Esophagus squamous epithelium (tissue), 5 donors: ENCODE measurements around the gene ABHD4. TPM values are rescaled to one million over a fixed set of nuclear protein-coding genes. Genes with fewer than 3 reads are reported as not detected.

Source experiments
- DNase-seq: peaks from one replicate; lab custom pipeline; 2025; lab: John Stamatoyannopoulos, UW
- H3K27ac ChIP-seq, 4 donors: fragments of 200-600 bp; sonication (generic); one replicate each; pipeline ENCODE4 v1.5.1; 2016 to 2019; ENCODE audit warnings: mild to moderate bottlenecking in 1 of 4
- H3K27me3 ChIP-seq, 4 donors: fragments of 200-600 bp; sonication (generic); 1 replicate in 3 of 4; 2 replicates in 1 of 4; pipeline versions ENCODE4 v1.5.1 to v1.6.0; 2017 to 2021; ENCODE audit warnings: antibody characterized with exemption in 1 of 4
- H3K36me3 ChIP-seq, 3 donors: fragments of 200-600 bp; sonication (generic); one replicate each; pipeline ENCODE4 v1.5.1; 2016 to 2019
- H3K4me1 ChIP-seq, 3 donors: fragments of 200-600 bp; sonication (generic); one replicate each; pipeline ENCODE4 v1.5.1; 2017 to 2019
- H3K4me3 ChIP-seq, 4 donors: fragments of 200-600 bp; sonication (generic); 1 replicate in 3 of 4; 2 replicates in 1 of 4; pipeline ENCODE4 v1.5.1; 2016 to 2019; ENCODE audit warnings: mild to moderate bottlenecking in 2 of 4, moderate library complexity in 1 of 4
- H3K9me3 ChIP-seq, 3 donors: fragments of 200-600 bp; sonication (generic); one replicate each; pipeline ENCODE4 v1.5.1; 2016 to 2019
- CTCF ChIP-seq, 6 experiments: fragments of 450-650 bp in 4 of 6; fragments of 200-600 bp in 2 of 6; sonication (generic) in 2 of 6; IDR thresholded peaks; one replicate each; pipeline ENCODE4 v1.5.1; 2016 to 2019; ENCODE audit warnings: antibody characterized with exemption in 6 of 6, mild to moderate bottlenecking in 4 of 6, moderate library complexity in 4 of 6
- POLR2A ChIP-seq, 4 donors: fragments of 450-650 bp; IDR thresholded peaks; one replicate each; pipeline ENCODE4 v1.6.1; 2017; ENCODE audit warnings: antibody characterized with exemption in 4 of 4, mild to moderate bottlenecking in 4 of 4, moderate library complexity in 3 of 4
- WGBS, 2 donors: methylation state at CpG; one replicate each; pipeline ENCODE4 v1.1.5; 2018; 5-methylcytosine and 5-hydroxymethylcytosine counted together
- intact Hi-C: fragments of 100-400 bp; cut with DNase I; formaldehyde crosslinking; loops from one replicate; pipeline ENCODE4 v1.15.0; 2022
- total RNA-seq, 4 donors: library from RNA; depleted of rRNA; stranded (reverse); fragments of >200 nt; gene quantifications; one replicate each; pipeline ENCODE4 v1.1.0, GENCODE V29; 2016
- donor health status: DM: yes; HTN: yes; CAD: no.

ABHD4 gene
- total RNA-seq, 4 donors from 2014 or later = 22.9 to 45.4 (median 30.1) TPM

GRCh38 chr14:22589096-22589839 lies 8.8 kb upstream of the ABHD4 start, which contains the start of gene DAD1:
Gene DAD1, minus strand, starts transcription at chr14:22589224. Its CDS starts 67 bp downstream, at chr14:22589157.
- peaks cover 0 to 9% (median 0%) of the 10 kb centered on the region in 4 donors for H3K27me3 ChIP-seq
- no peaks in the 10 kb centered on the region for H3K9me3 ChIP-seq
- TF ChIP-seq CTCF (IDR thresholded peaks at IDR 0.05) (peak in 1 of 6 experiments; percentile 43), POLR2A (IDR thresholded peaks at IDR 0.05) (peak in 3 of 4 donors; percentile 68 to 94 (median 86))
- intact Hi-C loops = no loop called here
- peak within 1 kb of the TSS; percentile 78 to 94 (median 84) for H3K4me3 ChIP-seq
- peak within 1 kb of the TSS; percentile 89 to 97 (median 96) for H3K27ac ChIP-seq
- H3K36me3 ChIP-seq = no peaks in the 10 kb centered on the region
- DNase-seq = peak; percentile 97
- WGBS, 2 donors = 0 to 1% methylated on average over 25 to 37 of the region's 44 CpGs
- H3K4me1 ChIP-seq = peaks cover 21 to 55% (median 30%) of the 10 kb centered on the region in 3 donors

- 66 to 72% methylated on average over 3 of the region's 3 CpGs for WGBS, 2 donors
- intact Hi-C loops = loop anchor here (10.0 kb wide), 1 partner anchor 242 kb away; the partner anchor contains the start of gene MMP14
- H3K27ac ChIP-seq = no peak overlapping the region
Observed at GRCh38 chr14:22593189-22593588, 4.9 kb upstream of the ABHD4 start.

GRCh38 chr14:22593601-22594000 lies 4.5 kb upstream of the ABHD4 start:
- intact Hi-C loops = loop anchor here (10.0 kb wide), 1 partner anchor 241 kb away; the partner anchor contains the start of gene MMP14
- DNase-seq = no peak
- no peak overlapping the region for H3K4me3 ChIP-seq
- peaks cover 6 to 20% (median 7%) of the 10 kb centered on the region in 3 donors for H3K4me1 ChIP-seq
- H3K27me3 ChIP-seq = peaks cover 0 to 9% (median 0%) of the 10 kb centered on the region in 4 donors
- no peaks in the 10 kb centered on the region for H3K36me3 ChIP-seq
- H3K27ac ChIP-seq = no peak overlapping the region
- WGBS, 2 donors = 69 to 74% methylated on average over 2 of the region's 2 CpGs
- no peaks in the 10 kb centered on the region for H3K9me3 ChIP-seq
- no peak for TF ChIP-seq CTCF (IDR thresholded peaks at IDR 0.05)
- TF ChIP-seq POLR2A (IDR thresholded peaks at IDR 0.05) = no peak

More at GRCh38 chr14:22593189-22593588, 4.9 kb upstream of the ABHD4 start:
- TF ChIP-seq CTCF (IDR thresholded peaks at IDR 0.05) (no peak), POLR2A (IDR thresholded peaks at IDR 0.05) (no peak)
- no peak overlapping the region for H3K4me3 ChIP-seq
- peaks cover 9 to 24% (median 10%) of the 10 kb centered on the region in 3 donors for H3K4me1 ChIP-seq
- H3K27me3 ChIP-seq = peaks cover 0 to 9% (median 0%) of the 10 kb centered on the region in 4 donors
- no peaks in the 10 kb centered on the region for H3K36me3 ChIP-seq
- H3K9me3 ChIP-seq = no peaks in the 10 kb centered on the region
- no peak for DNase-seq

GRCh38 chr14:22594156-22594716 lies 3.9 kb upstream of the ABHD4 start:
- H3K27ac ChIP-seq = no peak overlapping the region
- WGBS, 2 donors = 65% methylated on average over 4 of the region's 4 CpGs
- no peak for DNase-seq
- H3K4me1 ChIP-seq = peaks cover 8 to 26% (median 10%) of the 10 kb centered on the region in 3 donors
- H3K9me3 ChIP-seq = no peaks in the 10 kb centered on the region
- TF ChIP-seq CTCF (IDR thresholded peaks at IDR 0.05) (no peak), POLR2A (IDR thresholded peaks at IDR 0.05) (no peak)
- intact Hi-C loops = loop anchor here (10.0 kb wide), 1 partner anchor 241 kb away; the partner anchor contains the start of gene MMP14
- peaks cover 0 to 9% (median 0%) of the 10 kb centered on the region in 4 donors for H3K27me3 ChIP-seq
- H3K36me3 ChIP-seq = no peaks in the 10 kb centered on the region
- H3K4me3 ChIP-seq = no peak overlapping the region
